ENCODE data around the gene PGBD2. TPM values are rescaled to one million over a fixed set of nuclear protein-coding genes. Genes with fewer than 3 reads are reported as not detected.

Gene PGBD2
- total and polyA plus RNA-seq, 2 of the 13 experiments (the other 11 are each of a cell fraction or from before 2014, with no cell fraction given): 6.0 to 7.4 TPM

GRCh38 chr1:248873993-248874533 lies 32.0 kb upstream of the PGBD2 start (continued):
- TF ChIP-seq FUBP1 (CRISPR knock-in tag; IDR thresholded peaks at IDR 0.05; ENCODE audit: borderline replicate concordance) (no peak), HHEX (CRISPR knock-in tag; IDR thresholded peaks at IDR 0.05) (no peak), FOXM1 (CRISPR knock-in tag; IDR thresholded peaks at IDR 0.05) (no peak), FOXK2 (IDR thresholded peaks at IDR 0.05) (no peak), ZNF383 (CRISPR knock-in tag; IDR thresholded peaks at IDR 0.05; ENCODE audit: borderline replicate concordance) (no peak), ZBTB49 (CRISPR knock-in tag; IDR thresholded peaks at IDR 0.05; ENCODE audit: borderline replicate concordance) (no peak), ZSCAN9 (CRISPR knock-in tag; IDR thresholded peaks at IDR 0.05; ENCODE audit: borderline replicate concordance) (no peak), NR1H2 (CRISPR knock-in tag; IDR thresholded peaks at IDR 0.05; ENCODE audit: borderline replicate concordance, low read depth) (no peak), ZMYM2 (CRISPR knock-in tag; IDR thresholded peaks at IDR 0.05) (no peak), ATF1 (CRISPR knock-in tag; IDR thresholded peaks at IDR 0.05) (peak; percentile 88), ZNF503 (CRISPR knock-in tag; IDR thresholded peaks at IDR 0.05) (no peak), FOXJ3 (CRISPR knock-in tag; IDR thresholded peaks at IDR 0.05; ENCODE audit: borderline replicate concordance) (peak; percentile 67; the same call in 1 of the 2 replicates), CBX1 (IDR thresholded peaks at IDR 0.05; ENCODE audit: low read depth) (no peak), ARID2 (CRISPR knock-in tag; IDR thresholded peaks at IDR 0.05; ENCODE audit: borderline replicate concordance) (no peak), ZNF460 (CRISPR knock-in tag; IDR thresholded peaks at IDR 0.05; ENCODE audit: borderline replicate concordance) (no peak), ZNF44 (CRISPR knock-in tag; IDR thresholded peaks at IDR 0.05) (no peak), ZNF552 (CRISPR knock-in tag; IDR thresholded peaks at IDR 0.05; ENCODE audit: borderline replicate concordance) (no peak), JARID2 (CRISPR knock-in tag; IDR thresholded peaks at IDR 0.05; ENCODE audit: insufficient replicate concordance) (no peak), CREB1 (IDR thresholded peaks at IDR 0.05) (peak; percentile 95), CREB1 (CRISPR knock-in tag; IDR thresholded peaks at IDR 0.05) (peak; percentile 95), DMAP1 (CRISPR knock-in tag; IDR thresholded peaks at IDR 0.05) (no peak), CCDC6 (CRISPR knock-in tag; IDR thresholded peaks at IDR 0.05) (no peak), PBX2 (CRISPR knock-in tag; IDR thresholded peaks at IDR 0.05) (no peak), TERF1 (CRISPR knock-in tag; IDR thresholded peaks at IDR 0.05) (no peak)

Measured in HepG2 (cell line).